Measurements from ENCODE around the gene SMIM9. TPM values are rescaled to one million over a fixed set of nuclear protein-coding genes. Genes with fewer than 3 reads are reported as not detected.
"Not testable (repeated sequence)": the region's sequence is repeated elsewhere in the genome, so short reads cannot be mapped to it uniquely, and the experiment has no call there.

SMIM9 gene
- polyA plus RNA-seq, 4 donors, result not detected

- H3K36me3 ChIP-seq (ENCODE audit: control insufficient read depth in 3 of 3, insufficient read depth in 2 of 3, low read depth in 1 of 3, low read length in 3 of 3), result no peaks in the 10 kb centered on the region
- DNase-seq (no peak), FAIRE-seq (no peak)
- 79 to 95% (median 88%) methylated on average over 7 of the region's 7 CpGs for WGBS, 3 donors
- no peak overlapping the region for H3K4me3 ChIP-seq (ENCODE audit: low read depth in 1 of 3, low read length in 3 of 3)
- no peaks in the 10 kb centered on the region for H3K9me3 ChIP-seq (ENCODE audit: control insufficient read depth in 2 of 2, insufficient read depth in 1 of 2, low read depth in 1 of 2, low read length in 1 of 2)
- H3K4me1 ChIP-seq (ENCODE audit: control insufficient read depth in 3 of 3, insufficient read depth in 2 of 3, low read depth in 1 of 3, low read length in 2 of 3), result peaks cover 0 to 5% (median 0%) of the 10 kb centered on the region in 3 donors
- no peaks in the 10 kb centered on the region for H3K27me3 ChIP-seq (ENCODE audit: control insufficient read depth in 3 of 3, insufficient read depth in 3 of 3, low read length in 3 of 3)
- no peak overlapping the region for H3K27ac ChIP-seq (ENCODE audit: low read depth in 1 of 3, low read length in 2 of 3)
Observed at GRCh38 chrX:154819771-154820341, 14.6 kb downstream of the SMIM9 start.

GRCh38 chrX:154818916-154819770, 15.3 kb downstream of the SMIM9 start:
- H3K4me3 ChIP-seq (ENCODE audit: low read depth in 1 of 3, low read length in 3 of 3), result no peak overlapping the region
- FAIRE-seq (no peak), DNase-seq (peak in 1 of 2 donors; percentile 40)
- H3K27me3 ChIP-seq (ENCODE audit: control insufficient read depth in 3 of 3, insufficient read depth in 3 of 3, low read length in 3 of 3), result no peaks in the 10 kb centered on the region
- H3K27ac ChIP-seq (ENCODE audit: low read depth in 1 of 3, low read length in 2 of 3), result no peak overlapping the region
- H3K9me3 ChIP-seq (ENCODE audit: control insufficient read depth in 2 of 2, insufficient read depth in 1 of 2, low read depth in 1 of 2, low read length in 1 of 2), result no peaks in the 10 kb centered on the region
- peaks cover 0 to 5% (median 0%) of the 10 kb centered on the region in 3 donors for H3K4me1 ChIP-seq (ENCODE audit: control insufficient read depth in 3 of 3, insufficient read depth in 2 of 3, low read depth in 1 of 3, low read length in 2 of 3)
- H3K36me3 ChIP-seq (ENCODE audit: control insufficient read depth in 3 of 3, insufficient read depth in 2 of 3, low read depth in 1 of 3, low read length in 3 of 3), result no peaks in the 10 kb centered on the region
- 43 to 54% (median 50%) methylated on average over 11 of the region's 11 CpGs for WGBS, 3 donors

- WGBS, 3 donors, result 91 to 97% (median 95%) methylated on average over 19 of the region's 19 CpGs
- not testable (repeated sequence) for FAIRE-seq; H3K36me3 ChIP-seq (ENCODE audit: control insufficient read depth in 3 of 3, insufficient read depth in 2 of 3, low read depth in 1 of 3, low read length in 3 of 3); H3K27me3 ChIP-seq (ENCODE audit: control insufficient read depth in 3 of 3, insufficient read depth in 3 of 3, low read length in 3 of 3); H3K9me3 ChIP-seq (ENCODE audit: control insufficient read depth in 2 of 2, insufficient read depth in 1 of 2, low read depth in 1 of 2, low read length in 1 of 2); H3K27ac ChIP-seq (ENCODE audit: low read depth in 1 of 3, low read length in 2 of 3); DNase-seq; H3K4me3 ChIP-seq (ENCODE audit: low read depth in 1 of 3, low read length in 3 of 3); H3K4me1 ChIP-seq (ENCODE audit: control insufficient read depth in 3 of 3, insufficient read depth in 2 of 3, low read depth in 1 of 3, low read length in 2 of 3)
Observed at GRCh38 chrX:154817048-154817618, 17.3 kb downstream of the SMIM9 start.

GRCh38 chrX:154816326-154816898, 18.1 kb downstream of the SMIM9 start:
- FAIRE-seq; H3K9me3 ChIP-seq (ENCODE audit: control insufficient read depth in 2 of 2, insufficient read depth in 1 of 2, low read depth in 1 of 2, low read length in 1 of 2); DNase-seq; H3K36me3 ChIP-seq (ENCODE audit: control insufficient read depth in 3 of 3, insufficient read depth in 2 of 3, low read depth in 1 of 3, low read length in 3 of 3); H3K4me3 ChIP-seq (ENCODE audit: low read depth in 1 of 3, low read length in 3 of 3); H3K27ac ChIP-seq (ENCODE audit: low read depth in 1 of 3, low read length in 2 of 3); H3K4me1 ChIP-seq (ENCODE audit: control insufficient read depth in 3 of 3, insufficient read depth in 2 of 3, low read depth in 1 of 3, low read length in 2 of 3); H3K27me3 ChIP-seq (ENCODE audit: control insufficient read depth in 3 of 3, insufficient read depth in 3 of 3, low read length in 3 of 3): not testable (repeated sequence)
- 86 to 89% (median 88%) methylated on average over 3 to 4 of the region's 4 CpGs for WGBS, 3 donors

- DNase-seq (no peak), FAIRE-seq (peak; percentile 71)
- H3K4me1 ChIP-seq (ENCODE audit: control insufficient read depth in 3 of 3, insufficient read depth in 2 of 3, low read depth in 1 of 3, low read length in 2 of 3), result peaks cover 0 to 6% (median 0%) of the 10 kb centered on the region in 3 donors
- no peaks in the 10 kb centered on the region for H3K36me3 ChIP-seq (ENCODE audit: control insufficient read depth in 3 of 3, insufficient read depth in 2 of 3, low read depth in 1 of 3, low read length in 3 of 3)
- no peak overlapping the region for H3K4me3 ChIP-seq (ENCODE audit: low read depth in 1 of 3, low read length in 3 of 3)
- H3K27ac ChIP-seq (ENCODE audit: low read depth in 1 of 3, low read length in 2 of 3), result peak overlapping the region in 1 of 3 donors; percentile 12
- H3K9me3 ChIP-seq (ENCODE audit: control insufficient read depth in 2 of 2, insufficient read depth in 1 of 2, low read depth in 1 of 2, low read length in 1 of 2), result no peaks in the 10 kb centered on the region
- no peaks in the 10 kb centered on the region for H3K27me3 ChIP-seq (ENCODE audit: control insufficient read depth in 3 of 3, insufficient read depth in 3 of 3, low read length in 3 of 3)
- WGBS, 3 donors, result 19 to 54% (median 42%) methylated on average over 5 of the region's 5 CpGs
Observed at GRCh38 chrX:154815274-154815818, 19.1 kb downstream of the SMIM9 start.

GRCh38 chrX:154813801-154814200, 20.7 kb downstream of the SMIM9 start:
- H3K9me3 ChIP-seq (ENCODE audit: control insufficient read depth in 2 of 2, insufficient read depth in 1 of 2, low read depth in 1 of 2, low read length in 1 of 2), result no peaks in the 10 kb centered on the region
- peaks cover 0 to 8% (median 0%) of the 10 kb centered on the region in 3 donors for H3K4me1 ChIP-seq (ENCODE audit: control insufficient read depth in 3 of 3, insufficient read depth in 2 of 3, low read depth in 1 of 3, low read length in 2 of 3)
- H3K4me3 ChIP-seq (ENCODE audit: low read depth in 1 of 3, low read length in 3 of 3), result no peak overlapping the region
- WGBS, 3 donors, result 36 to 44% (median 38%) methylated on average over 1 of the region's 1 CpG
- FAIRE-seq, result no peak
- H3K36me3 ChIP-seq (ENCODE audit: control insufficient read depth in 3 of 3, insufficient read depth in 2 of 3, low read depth in 1 of 3, low read length in 3 of 3), result no peaks in the 10 kb centered on the region
- H3K27ac ChIP-seq (ENCODE audit: low read depth in 1 of 3, low read length in 2 of 3), result no peak overlapping the region
- H3K27me3 ChIP-seq (ENCODE audit: control insufficient read depth in 3 of 3, insufficient read depth in 3 of 3, low read length in 3 of 3), result no peaks in the 10 kb centered on the region
- no peak for DNase-seq

GRCh38 chrX:154812341-154813101, 21.9 kb downstream of the SMIM9 start:
- Histone ChIP-seq H3K27me3 (ENCODE audit: control insufficient read depth in 3 of 3, insufficient read depth in 3 of 3, low read length in 3 of 3) (no peaks in the 10 kb centered on the region), H3K36me3 (ENCODE audit: control insufficient read depth in 3 of 3, insufficient read depth in 2 of 3, low read depth in 1 of 3, low read length in 3 of 3) (no peaks in the 10 kb centered on the region), H3K9me3 (ENCODE audit: control insufficient read depth in 2 of 2, insufficient read depth in 1 of 2, low read depth in 1 of 2, low read length in 1 of 2) (no peaks in the 10 kb centered on the region), H3K4me3 (ENCODE audit: low read depth in 1 of 3, low read length in 3 of 3) (no peak overlapping the region), H3K4me1 (ENCODE audit: control insufficient read depth in 3 of 3, insufficient read depth in 2 of 3, low read depth in 1 of 3, low read length in 2 of 3) (peaks cover 0 to 8% (median 0%) of the 10 kb centered on the region in 3 donors), H3K27ac (ENCODE audit: low read depth in 1 of 3, low read length in 2 of 3) (no peak overlapping the region)
- FAIRE-seq (no peak), DNase-seq (no peak)
- WGBS, 3 donors, result 69 to 83% (median 83%) methylated on average over 2 of the region's 2 CpGs
